ENCODE results near the gene GALNT13. TPM values are rescaled to one million over a fixed set of nuclear protein-coding genes. Genes with fewer than 3 reads are reported as not detected.

GALNT13 gene
- total RNA-seq, 1 donor from 2014 or later = not detected

GRCh38 chr2:154484338-154485099, 612.8 kb downstream of the GALNT13 start:
- Mint-ChIP-seq H3K4me1 (no peaks in the 10 kb centered on the region), H3K36me3 (ENCODE audit: low read depth) (no peaks in the 10 kb centered on the region), H3K27ac (no peak overlapping the region), H3K4me3 (no peak overlapping the region), H3K9me3 (no peaks in the 10 kb centered on the region), H3K27me3 (no peaks in the 10 kb centered on the region)
- ATAC-seq (ENCODE audit: low read depth) = no peak
- no peak for DNase-seq
- CTCF ChIA-PET = no interaction called here
- POLR2A ChIA-PET = no interaction called here
- intact Hi-C loops (cut with micrococcal nuclease) = no loop called here
- no peak for TF ChIP-seq CTCF (IDR thresholded peaks at IDR 0.05)

- ChIA-PET POLR2A (no interaction called here), CTCF (no interaction called here)
- H3K36me3 Mint-ChIP-seq (ENCODE audit: low read depth) = no peaks in the 10 kb centered on the region
- TF ChIP-seq CTCF (IDR thresholded peaks at IDR 0.05) = no peak
- intact Hi-C loops (cut with micrococcal nuclease) = no loop called here
- H3K9me3 Mint-ChIP-seq = peaks cover 4% of the 10 kb centered on the region
- H3K27me3 Mint-ChIP-seq = no peaks in the 10 kb centered on the region
- H3K4me1 Mint-ChIP-seq = no peaks in the 10 kb centered on the region
- no peak overlapping the region for H3K4me3 Mint-ChIP-seq
- DNase-seq (no peak), ATAC-seq (ENCODE audit: low read depth) (no peak)
- H3K27ac Mint-ChIP-seq = no peak overlapping the region
Observed at GRCh38 chr2:154488801-154489200, 617.1 kb downstream of the GALNT13 start.

- Mint-ChIP-seq H3K27me3 (no peaks in the 10 kb centered on the region), H3K4me1 (no peaks in the 10 kb centered on the region), H3K27ac (no peak overlapping the region), H3K9me3 (peaks cover 4% of the 10 kb centered on the region), H3K4me3 (no peak overlapping the region), H3K36me3 (ENCODE audit: low read depth) (no peaks in the 10 kb centered on the region)
- no peak for ATAC-seq (ENCODE audit: low read depth)
- DNase-seq = no peak
- POLR2A ChIA-PET = no interaction called here
- intact Hi-C loops (cut with micrococcal nuclease) = no loop called here
- no peak for TF ChIP-seq CTCF (IDR thresholded peaks at IDR 0.05)
- CTCF ChIA-PET = no interaction called here
Observed at GRCh38 chr2:154489266-154489858, 617.6 kb downstream of the GALNT13 start.

GRCh38 chr2:154490530-154490929, 618.8 kb downstream of the GALNT13 start:
- Mint-ChIP-seq H3K27ac (no peak overlapping the region), H3K4me3 (no peak overlapping the region), H3K36me3 (ENCODE audit: low read depth) (no peaks in the 10 kb centered on the region), H3K27me3 (no peaks in the 10 kb centered on the region), H3K9me3 (peaks cover 4% of the 10 kb centered on the region), H3K4me1 (no peaks in the 10 kb centered on the region)
- DNase-seq = no peak
- CTCF ChIA-PET = no interaction called here
- POLR2A ChIA-PET = no interaction called here
- ATAC-seq (ENCODE audit: low read depth) = no peak
- no peak for TF ChIP-seq CTCF (IDR thresholded peaks at IDR 0.05)
- intact Hi-C loops (cut with micrococcal nuclease) = no loop called here

GRCh38 chr2:154495455-154495868, 623.7 kb downstream of the GALNT13 start:
- ATAC-seq (ENCODE audit: low read depth) = no peak
- H3K27me3 Mint-ChIP-seq = no peaks in the 10 kb centered on the region
- no peak for TF ChIP-seq CTCF (IDR thresholded peaks at IDR 0.05)
- no peak overlapping the region for H3K27ac Mint-ChIP-seq
- intact Hi-C loops (cut with micrococcal nuclease) = no loop called here
- no peak for DNase-seq
- H3K4me1 Mint-ChIP-seq = no peaks in the 10 kb centered on the region
- POLR2A ChIA-PET = no interaction called here
- no peak overlapping the region for H3K4me3 Mint-ChIP-seq
- no peaks in the 10 kb centered on the region for H3K36me3 Mint-ChIP-seq (ENCODE audit: low read depth)
- CTCF ChIA-PET = no interaction called here
- H3K9me3 Mint-ChIP-seq = peaks cover 8% of the 10 kb centered on the region

Data from activated B cell treated with CpG ODN at 0.5 μM for 24 hours (primary cell).